Measurements from ENCODE around the gene ANKRD53.

GRCh38 chr2:70947556-70948184, 30.8 kb upstream of the ANKRD53 start:
- TF ChIP-seq POLR2A (conservative IDR thresholded peaks at IDR 0.05) (no peak), EZH2 (IDR thresholded peaks at IDR 0.05; ENCODE audit: borderline replicate concordance, low read depth, low read length) (no peak), FOS (IDR thresholded peaks at IDR 0.05; ENCODE audit: extremely low read depth, insufficient read length) (no peak), EP300 (IDR thresholded peaks at IDR 0.05; ENCODE audit: low read length) (no peak), ZNF12 (CRISPR knock-in tag; IDR thresholded peaks at IDR 0.05) (no peak), ASH1L (IDR thresholded peaks at IDR 0.05; ENCODE audit: borderline replicate concordance, low read depth, partially characterized antibody) (no peak), NFE2L1 (tag; IDR thresholded peaks at IDR 0.05; ENCODE audit: borderline replicate concordance, low read depth) (no peak)
- TF ChIP-seq, protein P1, sequence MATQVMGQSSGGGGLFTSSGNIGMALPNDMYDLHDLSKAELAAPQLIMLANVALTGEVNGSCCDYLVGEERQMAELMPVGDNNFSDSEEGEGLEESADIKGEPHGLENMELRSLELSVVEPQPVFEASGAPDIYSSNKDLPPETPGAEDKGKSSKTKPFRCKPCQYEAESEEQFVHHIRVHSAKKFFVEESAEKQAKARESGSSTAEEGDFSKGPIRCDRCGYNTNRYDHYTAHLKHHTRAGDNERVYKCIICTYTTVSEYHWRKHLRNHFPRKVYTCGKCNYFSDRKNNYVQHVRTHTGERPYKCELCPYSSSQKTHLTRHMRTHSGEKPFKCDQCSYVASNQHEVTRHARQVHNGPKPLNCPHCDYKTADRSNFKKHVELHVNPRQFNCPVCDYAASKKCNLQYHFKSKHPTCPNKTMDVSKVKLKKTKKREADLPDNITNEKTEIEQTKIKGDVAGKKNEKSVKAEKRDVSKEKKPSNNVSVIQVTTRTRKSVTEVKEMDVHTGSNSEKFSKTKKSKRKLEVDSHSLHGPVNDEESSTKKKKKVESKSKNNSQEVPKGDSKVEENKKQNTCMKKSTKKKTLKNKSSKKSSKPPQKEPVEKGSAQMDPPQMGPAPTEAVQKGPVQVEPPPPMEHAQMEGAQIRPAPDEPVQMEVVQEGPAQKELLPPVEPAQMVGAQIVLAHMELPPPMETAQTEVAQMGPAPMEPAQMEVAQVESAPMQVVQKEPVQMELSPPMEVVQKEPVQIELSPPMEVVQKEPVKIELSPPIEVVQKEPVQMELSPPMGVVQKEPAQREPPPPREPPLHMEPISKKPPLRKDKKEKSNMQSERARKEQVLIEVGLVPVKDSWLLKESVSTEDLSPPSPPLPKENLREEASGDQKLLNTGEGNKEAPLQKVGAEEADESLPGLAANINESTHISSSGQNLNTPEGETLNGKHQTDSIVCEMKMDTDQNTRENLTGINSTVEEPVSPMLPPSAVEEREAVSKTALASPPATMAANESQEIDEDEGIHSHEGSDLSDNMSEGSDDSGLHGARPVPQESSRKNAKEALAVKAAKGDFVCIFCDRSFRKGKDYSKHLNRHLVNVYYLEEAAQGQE (IDR thresholded peaks at IDR 0.05; ENCODE audit: borderline replicate concordance) = no peak
- TF ChIP-seq, protein P1 (CRISPR knock-in tag; IDR thresholded peaks at IDR 0.05; ENCODE audit: low read depth) = no peak
- TF ChIP-seq, protein P2, sequence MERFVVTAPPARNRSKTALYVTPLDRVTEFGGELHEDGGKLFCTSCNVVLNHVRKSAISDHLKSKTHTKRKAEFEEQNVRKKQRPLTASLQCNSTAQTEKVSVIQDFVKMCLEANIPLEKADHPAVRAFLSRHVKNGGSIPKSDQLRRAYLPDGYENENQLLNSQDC (CRISPR knock-in tag; IDR thresholded peaks at IDR 0.05) = no peak
- TF ChIP-seq, protein P3, sequence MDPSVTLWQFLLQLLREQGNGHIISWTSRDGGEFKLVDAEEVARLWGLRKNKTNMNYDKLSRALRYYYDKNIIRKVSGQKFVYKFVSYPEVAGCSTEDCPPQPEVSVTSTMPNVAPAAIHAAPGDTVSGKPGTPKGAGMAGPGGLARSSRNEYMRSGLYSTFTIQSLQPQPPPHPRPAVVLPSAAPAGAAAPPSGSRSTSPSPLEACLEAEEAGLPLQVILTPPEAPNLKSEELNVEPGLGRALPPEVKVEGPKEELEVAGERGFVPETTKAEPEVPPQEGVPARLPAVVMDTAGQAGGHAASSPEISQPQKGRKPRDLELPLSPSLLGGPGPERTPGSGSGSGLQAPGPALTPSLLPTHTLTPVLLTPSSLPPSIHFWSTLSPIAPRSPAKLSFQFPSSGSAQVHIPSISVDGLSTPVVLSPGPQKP (CRISPR knock-in tag; IDR thresholded peaks at IDR 0.05) = no peak

All from K562 (cell line).